ENCODE measurements around the gene EXOC4.

DNA sequence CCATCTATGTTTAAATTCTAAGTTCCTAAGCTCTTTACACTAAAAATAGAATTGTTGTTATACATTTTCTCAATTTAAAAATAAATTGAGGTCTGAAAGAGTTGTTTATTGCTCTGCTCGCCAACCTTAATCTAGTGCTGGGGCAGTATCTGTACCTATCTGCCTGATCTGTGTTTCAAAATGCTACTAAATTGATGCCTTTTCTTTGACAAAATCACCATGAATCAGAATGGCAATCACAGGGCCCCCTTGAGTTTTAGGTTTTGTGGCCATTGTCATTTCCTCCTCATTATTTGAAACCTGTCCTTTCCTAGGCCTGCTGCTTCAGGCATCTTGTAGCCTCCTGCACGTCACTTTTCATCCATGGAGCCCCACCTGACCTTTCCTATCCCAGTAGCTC lies 301.5 kb downstream of the EXOC4 start:
- TF ChIP-seq, protein P1, sequence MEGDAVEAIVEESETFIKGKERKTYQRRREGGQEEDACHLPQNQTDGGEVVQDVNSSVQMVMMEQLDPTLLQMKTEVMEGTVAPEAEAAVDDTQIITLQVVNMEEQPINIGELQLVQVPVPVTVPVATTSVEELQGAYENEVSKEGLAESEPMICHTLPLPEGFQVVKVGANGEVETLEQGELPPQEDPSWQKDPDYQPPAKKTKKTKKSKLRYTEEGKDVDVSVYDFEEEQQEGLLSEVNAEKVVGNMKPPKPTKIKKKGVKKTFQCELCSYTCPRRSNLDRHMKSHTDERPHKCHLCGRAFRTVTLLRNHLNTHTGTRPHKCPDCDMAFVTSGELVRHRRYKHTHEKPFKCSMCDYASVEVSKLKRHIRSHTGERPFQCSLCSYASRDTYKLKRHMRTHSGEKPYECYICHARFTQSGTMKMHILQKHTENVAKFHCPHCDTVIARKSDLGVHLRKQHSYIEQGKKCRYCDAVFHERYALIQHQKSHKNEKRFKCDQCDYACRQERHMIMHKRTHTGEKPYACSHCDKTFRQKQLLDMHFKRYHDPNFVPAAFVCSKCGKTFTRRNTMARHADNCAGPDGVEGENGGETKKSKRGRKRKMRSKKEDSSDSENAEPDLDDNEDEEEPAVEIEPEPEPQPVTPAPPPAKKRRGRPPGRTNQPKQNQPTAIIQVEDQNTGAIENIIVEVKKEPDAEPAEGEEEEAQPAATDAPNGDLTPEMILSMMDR (IDR thresholded peaks at IDR 0.05): no peak
- TF ChIP-seq POLR2A (IDR thresholded peaks at IDR 0.05): no peak
